SK-N-SH (cell line): ENCODE results near the gene NFATC2IP. TPM values are rescaled to one million over a fixed set of nuclear protein-coding genes. Genes with fewer than 3 reads are reported as not detected.

ENCODE experiments used
- CTCF ChIA-PET: fragments of 300-600, 350-600 bp; formaldehyde crosslinking; extraction: SDS; loops from one replicate; lab custom pipeline; 2021; lab: Yijun Ruan, JAX
- POLR2A ChIA-PET: fragments of 350-600 bp; sonication (Branson Sonifier 250); formaldehyde crosslinking; extraction: SDS; loops from one replicate; lab custom pipeline; 2020; ENCODE audit warnings: antibody characterized with exemption, inconsistent platforms; lab: Yijun Ruan, JAX
- DNase-seq: peaks from one replicate; pipeline ENCODE4 v3.0.0; 2012
- H2AFZ ChIP-seq: fragments of 200-600 bp; sonication (generic); 2 replicates; pipeline ENCODE4 v1.8.1; 2016; ENCODE audit warnings: antibody characterized with exemption, mild to moderate bottlenecking, low read depth
- H3F3A ChIP-seq: fragments of 200-600 bp; sonication (generic); replicated peaks from 2 replicates; pipeline ENCODE3; 2016; ENCODE audit warnings: antibody characterized with exemption, mild to moderate bottlenecking; ENCODE audit not compliant: insufficient read depth
- H3K27ac ChIP-seq, 2 experiments: fragments of 200-500 bp in 1 of 2; fragments of 200-600 bp in 1 of 2; sonication (Bioruptor generic) in 1 of 2; sonication (generic), shearing (Covaris generic) in 1 of 2; 2 replicates each; pipeline versions ENCODE4 v1.5.1 to v1.6.1; 2014 to 2016; ENCODE audit warnings: low read depth in 2 of 2, inconsistent platforms in 1 of 2, low read length in 1 of 2, mild to moderate bottlenecking in 1 of 2, mixed read lengths in 1 of 2
- H3K27me3 ChIP-seq: fragments of 200-600 bp; sonication (generic), shearing (Covaris generic); 2 replicates; pipeline ENCODE4 v1.6.1; 2016; ENCODE audit warnings: mixed run types; ENCODE audit not compliant: insufficient read depth
- H3K36me3 ChIP-seq, 2 experiments: fragments of 200-500 bp in 1 of 2; fragments of 200-600 bp in 1 of 2; sonication (Bioruptor generic) in 1 of 2; sonication (generic) in 1 of 2; replicated peaks in 1 of 2; 2 replicates each; pipeline versions ENCODE3 to v1.5.1; 2014 to 2016; ENCODE audit warnings: low read length in 1 of 2, mild to moderate bottlenecking in 1 of 2; ENCODE audit not compliant: insufficient read depth in 2 of 2, control insufficient read depth in 1 of 2
- H3K4me1 ChIP-seq, 2 experiments: fragments of 200-500 bp in 1 of 2; fragments of 200-600 bp in 1 of 2; sonication (Bioruptor generic) in 1 of 2; sonication (generic), shearing (Covaris generic) in 1 of 2; 2 replicates each; pipeline versions ENCODE4 v1.5.1 to v1.6.1; 2014 to 2016; ENCODE audit warnings: low read depth in 1 of 2, low read length in 1 of 2, mixed run types in 1 of 2; ENCODE audit not compliant: insufficient read depth in 2 of 2, control insufficient read depth in 1 of 2
- H3K4me2 ChIP-seq: fragments of 200-600 bp; sonication (generic), shearing (Covaris generic); 2 replicates; pipeline ENCODE4 v1.6.1; 2017; ENCODE audit warnings: mixed run types
- H3K4me3 ChIP-seq, 2 experiments: fragments of 200-500 bp in 1 of 2; fragments of 200-600 bp in 1 of 2; sonication (Bioruptor generic) in 1 of 2; sonication (generic), shearing (Covaris generic) in 1 of 2; 2 replicates each; pipeline versions ENCODE4 v1.5.1 to v1.8.1; 2014 to 2016; ENCODE audit warnings: low read depth in 2 of 2, inconsistent platforms in 1 of 2, low read length in 1 of 2, mild to moderate bottlenecking in 1 of 2, mixed read lengths in 1 of 2, moderate library complexity in 1 of 2
- H3K79me2 ChIP-seq: fragments of 200-600 bp; sonication (generic); 2 replicates; pipeline ENCODE4 v1.8.1; 2017; ENCODE audit warnings: mild to moderate bottlenecking; ENCODE audit not compliant: insufficient read depth
- H3K9ac ChIP-seq: fragments of 200-600 bp; sonication (generic); 2 replicates; pipeline ENCODE4 v1.6.1; 2017; ENCODE audit warnings: mixed run types
- H3K9me2 ChIP-seq: fragments of 200-600 bp; sonication (generic); 2 replicates; pipeline ENCODE4 v1.6.1; 2017; ENCODE audit warnings: mixed run types
- H3K9me3 ChIP-seq: fragments of 200-600 bp; sonication (generic); 2 replicates; pipeline ENCODE4 v1.6.1; 2017; ENCODE audit warnings: mixed run types, mild to moderate bottlenecking, moderate library complexity
- H4K20me1 ChIP-seq: fragments of 200-600 bp; sonication (generic); 2 replicates; pipeline ENCODE4 v1.6.1; 2017; ENCODE audit warnings: mild to moderate bottlenecking, mixed run types; ENCODE audit not compliant: insufficient read depth
- CHD2 ChIP-seq: fragments of 150-350 bp; IDR thresholded peaks from 2 replicates; pipeline ENCODE4 v1.6.1; 2018; ENCODE audit warnings: low read length; ENCODE audit not compliant: partially characterized antibody
- ELF1 ChIP-seq: IDR thresholded peaks from 2 replicates; pipeline ENCODE4 v1.4.0; 2012
- EZH2phosphoT487 ChIP-seq: fragments of 200-600 bp; sonication (generic); IDR thresholded peaks from 2 replicates; pipeline ENCODE4 v1.6.1; 2017; ENCODE audit warnings: low read depth, mixed run types, mild to moderate bottlenecking, antibody characterized with exemption, moderate library complexity, borderline replicate concordance
- FOSL2 ChIP-seq: IDR thresholded peaks from 2 replicates; pipeline ENCODE4 v1.4.0; 2012; ENCODE audit warnings: low read depth, mild to moderate bottlenecking, moderate library complexity, borderline replicate concordance
- GATA2 ChIP-seq: sonication (generic); formaldehyde crosslinking; IDR thresholded peaks from 2 replicates; pipeline ENCODE4 v1.5.0; 2020; ENCODE audit warnings: mild to moderate bottlenecking, missing genetic modification reagents
- MAX ChIP-seq: IDR thresholded peaks from 2 replicates; pipeline ENCODE4 v1.4.0; 2012; ENCODE audit warnings: low read depth
- MXI1 ChIP-seq: IDR thresholded peaks from 2 replicates; pipeline ENCODE4 v1.6.1; 2012; ENCODE audit warnings: mild to moderate bottlenecking, low read depth, low read length, improper control_type of control experiment
- NRF1 ChIP-seq: IDR thresholded peaks from 2 replicates; pipeline ENCODE4 v1.6.1; 2012; ENCODE audit warnings: low read depth, mild to moderate bottlenecking, low read length
- PBX3 ChIP-seq: IDR thresholded peaks from 2 replicates; pipeline ENCODE4; 2012
- POLR2AphosphoS5 ChIP-seq: IDR thresholded peaks from 2 replicates; pipeline ENCODE4 v1.6.1; 2012; ENCODE audit warnings: low read depth, low read length
- RAD21 ChIP-seq: IDR thresholded peaks from 2 replicates; pipeline ENCODE4 v1.6.1; 2012; ENCODE audit warnings: mild to moderate bottlenecking, low read length
- RCOR1 ChIP-seq: fragments of 150-350 bp; IDR thresholded peaks from 2 replicates; pipeline ENCODE4 v1.6.1; 2017; ENCODE audit warnings: antibody characterized with exemption, low read length
- USF1 ChIP-seq: IDR thresholded peaks from 2 replicates; pipeline ENCODE4 v1.4.0; 2012; ENCODE audit warnings: low read depth, borderline replicate concordance
- YY1 ChIP-seq: IDR thresholded peaks from 2 replicates; pipeline ENCODE4 v1.4.0; 2012; ENCODE audit warnings: low read depth, mild to moderate bottlenecking
- WGBS: methylation state at CpG from one replicate; pipeline ENCODE4 v1.1.6; 2017; ENCODE audit warnings: low lambda C conversion rate; 5-methylcytosine and 5-hydroxymethylcytosine counted together
- polyA plus RNA-seq, 3 experiments: library from polyadenylated mRNA; depleted of rRNA; stranded (reverse); fragments of >200 nt; gene quantifications; 2 replicates each; pipeline ENCODE4 v1.2.3, GENCODE V29; 2012
- TF ChIP-seq, protein P1 (sequence below): IDR thresholded peaks from 2 replicates; pipeline ENCODE4 v1.6.1; 2012; ENCODE audit warnings: mild to moderate bottlenecking, low read depth, low read length, moderate library complexity
- TF ChIP-seq, protein P2 (sequence below): IDR thresholded peaks from 2 replicates; pipeline ENCODE4 v1.4.0; 2012; ENCODE audit warnings: low read depth, borderline replicate concordance

Gene NFATC2IP
- polyA plus RNA-seq, 1 of the 3 experiments (the other 2 are of a cell fraction): 41.9 TPM

DNA sequence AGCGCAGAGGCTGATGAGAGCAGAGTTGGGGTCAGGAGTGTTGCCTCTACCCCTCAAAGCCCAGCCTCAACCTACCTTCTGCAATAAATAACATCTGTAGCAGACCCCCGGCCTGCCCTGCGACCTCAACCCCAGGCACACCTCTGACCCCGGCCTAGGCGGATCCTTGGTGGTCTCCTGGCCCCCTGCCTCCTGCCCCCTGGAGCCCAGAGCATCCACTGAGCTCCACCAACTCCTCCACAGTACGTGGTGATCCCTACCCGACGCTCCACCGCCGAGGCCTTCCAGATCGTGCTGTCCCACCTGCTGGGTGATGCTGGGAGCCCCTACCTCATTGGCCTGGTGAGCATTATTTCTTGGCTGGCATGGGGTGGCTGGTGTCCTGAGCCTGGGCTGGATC, 32.2 kb downstream of the NFATC2IP start:
- POLR2A ChIA-PET: no interaction called here
- 94% methylated on average over 7 of the region's 11 CpGs for WGBS
- CTCF ChIA-PET: interaction anchor here (0.9 to 1.0 kb wide), 2 partner anchors 20 to 38 kb away, joined by 3 to 4 read pairs; no protein-coding TSS in a partner anchor

DNA sequence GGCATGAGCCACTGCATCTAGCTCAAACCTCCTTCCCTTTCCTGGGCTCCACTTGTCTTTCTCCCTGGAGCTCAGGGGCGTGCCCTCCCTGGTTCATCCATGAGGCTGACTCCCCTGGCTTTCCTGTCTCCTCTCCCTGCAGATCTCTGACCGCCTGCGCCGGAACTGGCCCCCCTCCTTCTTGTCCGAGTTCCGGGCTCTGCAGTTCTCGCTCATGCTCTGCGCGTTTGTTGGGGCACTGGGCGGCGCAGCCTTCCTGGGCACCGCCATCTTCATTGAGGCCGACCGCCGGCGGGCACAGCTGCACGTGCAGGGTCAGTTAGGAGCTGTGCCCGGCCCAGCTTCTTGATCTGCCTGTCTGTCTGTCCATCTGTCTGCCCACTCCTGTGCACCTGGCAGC, 32.9 kb downstream of the NFATC2IP start:
- Histone ChIP-seq H3K9ac (no peak overlapping the region), H3F3A (no peaks in the 10 kb centered on the region), H3K4me1 (no peaks in the 10 kb centered on the region), H2AFZ (no peak overlapping the region), H3K79me2 (no peaks in the 10 kb centered on the region), H3K9me2 (no peaks in the 10 kb centered on the region), H3K36me3 (peaks cover 16 to 28% of the 10 kb centered on the region in 2 experiments), H3K27me3 (no peaks in the 10 kb centered on the region), H3K4me2 (no peak overlapping the region), H3K9me3 (no peaks in the 10 kb centered on the region), H3K4me3 (no peak overlapping the region), H4K20me1 (no peaks in the 10 kb centered on the region), H3K27ac (no peak overlapping the region)
- ChIA-PET POLR2A (interaction anchor here (2.6 kb wide), 1 partner anchor 9 kb away, joined by 8 read pairs; the partner anchor contains the start of gene SPNS1), CTCF (interaction anchor here (1.0 kb wide), 1 partner anchor 19 kb away, joined by 3 read pairs; no protein-coding TSS in a partner anchor)
- no peak for DNase-seq
- WGBS: 87% methylated on average over 9 of the region's 18 CpGs
- TF ChIP-seq YY1 (no peak), ELF1 (no peak), USF1 (no peak), GATA2 (CRISPR knock-in tag) (no peak), NRF1 (no peak)
- TF ChIP-seq, protein P1, sequence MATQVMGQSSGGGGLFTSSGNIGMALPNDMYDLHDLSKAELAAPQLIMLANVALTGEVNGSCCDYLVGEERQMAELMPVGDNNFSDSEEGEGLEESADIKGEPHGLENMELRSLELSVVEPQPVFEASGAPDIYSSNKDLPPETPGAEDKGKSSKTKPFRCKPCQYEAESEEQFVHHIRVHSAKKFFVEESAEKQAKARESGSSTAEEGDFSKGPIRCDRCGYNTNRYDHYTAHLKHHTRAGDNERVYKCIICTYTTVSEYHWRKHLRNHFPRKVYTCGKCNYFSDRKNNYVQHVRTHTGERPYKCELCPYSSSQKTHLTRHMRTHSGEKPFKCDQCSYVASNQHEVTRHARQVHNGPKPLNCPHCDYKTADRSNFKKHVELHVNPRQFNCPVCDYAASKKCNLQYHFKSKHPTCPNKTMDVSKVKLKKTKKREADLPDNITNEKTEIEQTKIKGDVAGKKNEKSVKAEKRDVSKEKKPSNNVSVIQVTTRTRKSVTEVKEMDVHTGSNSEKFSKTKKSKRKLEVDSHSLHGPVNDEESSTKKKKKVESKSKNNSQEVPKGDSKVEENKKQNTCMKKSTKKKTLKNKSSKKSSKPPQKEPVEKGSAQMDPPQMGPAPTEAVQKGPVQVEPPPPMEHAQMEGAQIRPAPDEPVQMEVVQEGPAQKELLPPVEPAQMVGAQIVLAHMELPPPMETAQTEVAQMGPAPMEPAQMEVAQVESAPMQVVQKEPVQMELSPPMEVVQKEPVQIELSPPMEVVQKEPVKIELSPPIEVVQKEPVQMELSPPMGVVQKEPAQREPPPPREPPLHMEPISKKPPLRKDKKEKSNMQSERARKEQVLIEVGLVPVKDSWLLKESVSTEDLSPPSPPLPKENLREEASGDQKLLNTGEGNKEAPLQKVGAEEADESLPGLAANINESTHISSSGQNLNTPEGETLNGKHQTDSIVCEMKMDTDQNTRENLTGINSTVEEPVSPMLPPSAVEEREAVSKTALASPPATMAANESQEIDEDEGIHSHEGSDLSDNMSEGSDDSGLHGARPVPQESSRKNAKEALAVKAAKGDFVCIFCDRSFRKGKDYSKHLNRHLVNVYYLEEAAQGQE: no peak

More for the DNA sequence above, 32.2 kb downstream of the NFATC2IP start:
- no peaks in the 10 kb centered on the region for H3K79me2 ChIP-seq
- no peak overlapping the region for H3K9ac ChIP-seq
- H3K4me2 ChIP-seq: no peak overlapping the region
- no peak overlapping the region for H2AFZ ChIP-seq
- no peaks in the 10 kb centered on the region for H4K20me1 ChIP-seq
- TF ChIP-seq PBX3: no peak
- no peak for TF ChIP-seq POLR2AphosphoS5
- no peak for TF ChIP-seq FOSL2
- TF ChIP-seq RAD21: no peak
- TF ChIP-seq MXI1: no peak
- no peak for TF ChIP-seq YY1
- no peak for TF ChIP-seq MAX
- TF ChIP-seq, protein P2, sequence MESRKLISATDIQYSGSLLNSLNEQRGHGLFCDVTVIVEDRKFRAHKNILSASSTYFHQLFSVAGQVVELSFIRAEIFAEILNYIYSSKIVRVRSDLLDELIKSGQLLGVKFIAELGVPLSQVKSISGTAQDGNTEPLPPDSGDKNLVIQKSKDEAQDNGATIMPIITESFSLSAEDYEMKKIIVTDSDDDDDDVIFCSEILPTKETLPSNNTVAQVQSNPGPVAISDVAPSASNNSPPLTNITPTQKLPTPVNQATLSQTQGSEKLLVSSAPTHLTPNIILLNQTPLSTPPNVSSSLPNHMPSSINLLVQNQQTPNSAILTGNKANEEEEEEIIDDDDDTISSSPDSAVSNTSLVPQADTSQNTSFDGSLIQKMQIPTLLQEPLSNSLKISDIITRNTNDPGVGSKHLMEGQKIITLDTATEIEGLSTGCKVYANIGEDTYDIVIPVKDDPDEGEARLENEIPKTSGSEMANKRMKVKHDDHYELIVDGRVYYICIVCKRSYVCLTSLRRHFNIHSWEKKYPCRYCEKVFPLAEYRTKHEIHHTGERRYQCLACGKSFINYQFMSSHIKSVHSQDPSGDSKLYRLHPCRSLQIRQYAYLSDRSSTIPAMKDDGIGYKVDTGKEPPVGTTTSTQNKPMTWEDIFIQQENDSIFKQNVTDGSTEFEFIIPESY: no peak
- TF ChIP-seq RCOR1: no peak
- no peak for TF ChIP-seq EZH2phosphoT487
- TF ChIP-seq CHD2: no peak
- H3K27me3 ChIP-seq: no peaks in the 10 kb centered on the region
- no peak for DNase-seq
- no peaks in the 10 kb centered on the region for H3K9me3 ChIP-seq
- no peaks in the 10 kb centered on the region for H3K4me1 ChIP-seq
- H3K9me2 ChIP-seq: no peaks in the 10 kb centered on the region
- H3K36me3 ChIP-seq: peaks cover 16 to 25% of the 10 kb centered on the region in 2 experiments
- no peak overlapping the region for H3K27ac ChIP-seq
- H3K4me3 ChIP-seq: no peak overlapping the region
- H3F3A ChIP-seq: no peaks in the 10 kb centered on the region
